HG03045 (cell line): ENCODE results near the gene ZNF235.
"Not testable (repeated sequence)": the region's sequence is repeated elsewhere in the genome, so short reads cannot be mapped to it uniquely, and the experiment has no call there.

ENCODE experiments used
- ATAC-seq: cut with Tn5 transposase; IDR thresholded peaks from one replicate; pipeline ENCODE4 v1.9.1; 2021; ENCODE audit warnings: mild to moderate bottlenecking, moderate library complexity; ENCODE audit not compliant: unreplicated experiment

The ZNF235 gene

GRCh38 chr19:44258136-44258535 lies 46.7 kb downstream of the ZNF235 start:
- ATAC-seq = no peak

DNA sequence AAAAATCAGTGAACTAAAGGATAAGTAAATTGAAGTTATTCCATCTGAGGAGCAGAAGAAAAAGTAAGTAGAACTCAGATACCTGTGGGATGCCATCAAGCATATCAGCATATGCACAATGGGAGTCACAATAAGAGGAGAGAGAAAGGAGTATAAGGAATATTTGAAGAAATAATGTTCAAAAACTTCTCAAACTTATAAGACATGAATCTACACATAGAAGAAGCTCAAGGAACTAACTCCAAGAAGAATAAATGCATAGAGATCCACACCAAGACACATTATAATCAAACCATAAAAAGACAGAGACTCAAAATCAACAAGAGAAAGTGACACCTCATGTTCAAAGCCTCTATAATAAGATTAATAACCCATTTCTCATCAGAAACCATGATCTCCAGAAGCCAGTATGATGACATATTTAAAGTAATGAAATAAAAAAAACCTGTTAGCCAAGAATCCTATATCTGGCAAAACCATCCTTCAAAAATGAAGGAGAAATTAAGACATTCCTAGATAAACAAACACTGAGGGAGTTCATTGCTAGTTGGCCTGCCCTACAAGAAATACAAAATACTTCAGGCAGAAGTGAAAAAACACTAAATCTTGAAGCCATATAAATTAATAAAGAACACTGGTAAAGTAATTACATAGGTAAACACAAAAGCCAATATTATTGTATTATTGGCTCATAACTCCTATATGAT lies 49.0 kb downstream of the ZNF235 start:
- ATAC-seq = no peak

DNA sequence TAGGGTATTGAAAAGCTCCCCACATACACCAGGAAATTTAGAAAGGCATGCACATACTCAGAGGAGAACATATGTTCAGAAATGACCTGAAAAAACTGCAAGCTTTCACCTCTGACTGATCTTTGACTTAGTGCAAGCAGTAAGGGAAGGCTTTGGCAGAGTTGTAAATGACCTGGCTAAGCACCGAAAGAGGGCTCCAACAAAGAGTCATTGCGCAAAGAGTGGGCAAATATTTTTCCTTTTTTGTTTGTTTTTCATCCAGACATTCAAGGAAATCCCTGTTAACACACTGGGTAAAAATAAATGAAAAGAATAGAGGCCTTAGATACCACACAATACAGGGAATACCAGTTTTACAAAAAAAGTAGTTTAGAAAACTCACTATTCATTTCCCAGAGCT lies 50.3 kb downstream of the ZNF235 start:
- ATAC-seq = no peak

DNA sequence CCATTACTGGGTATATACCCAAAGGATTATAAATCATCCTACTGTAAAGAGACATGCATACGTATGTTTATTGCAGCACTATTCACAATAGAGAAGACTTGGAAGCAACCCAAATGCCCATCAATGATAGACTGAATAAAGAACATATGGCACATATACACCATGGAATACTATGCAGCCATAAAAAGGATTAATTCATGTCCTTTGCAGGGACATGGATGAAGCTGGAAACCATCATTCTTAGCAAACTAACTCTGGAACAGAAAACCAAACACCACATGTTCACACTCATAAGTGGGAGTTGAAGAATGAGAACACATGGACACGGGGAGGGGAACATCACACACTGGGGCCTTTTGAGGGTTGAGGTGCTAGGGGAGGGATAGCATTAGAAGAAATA lies 51.4 kb downstream of the ZNF235 start:
- not testable (repeated sequence) for ATAC-seq

GRCh38 chr19:44252332-44252731 lies 52.5 kb downstream of the ZNF235 start:
- ATAC-seq = not testable (repeated sequence)

DNA sequence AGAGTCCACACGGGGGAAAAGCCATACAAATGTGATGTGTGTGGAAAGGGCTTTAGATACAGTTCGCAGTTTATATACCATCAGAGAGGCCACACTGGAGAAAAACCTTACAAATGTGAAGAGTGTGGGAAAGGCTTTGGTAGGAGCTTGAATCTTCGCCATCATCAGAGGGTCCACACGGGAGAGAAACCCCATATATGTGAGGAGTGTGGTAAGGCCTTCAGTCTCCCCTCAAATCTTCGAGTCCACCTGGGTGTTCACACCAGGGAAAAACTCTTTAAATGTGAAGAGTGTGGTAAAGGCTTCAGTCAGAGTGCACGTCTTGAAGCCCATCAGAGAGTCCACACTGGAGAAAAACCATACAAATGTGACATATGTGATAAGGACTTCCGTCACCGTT lies 68.4 kb downstream of the ZNF235 start:
- no peak for ATAC-seq
